Measurements from ENCODE around the gene ABR. TPM values are rescaled to one million over a fixed set of nuclear protein-coding genes. Genes with fewer than 3 reads are reported as not detected.
"Not testable (repeated sequence)": the region's sequence is repeated elsewhere in the genome, so short reads cannot be mapped to it uniquely, and the experiment has no call there.

ABR gene
- polyA plus RNA-seq, 12 donors, result 26.7 to 67.1 (median 33.2) TPM; not detected in 1

DNA sequence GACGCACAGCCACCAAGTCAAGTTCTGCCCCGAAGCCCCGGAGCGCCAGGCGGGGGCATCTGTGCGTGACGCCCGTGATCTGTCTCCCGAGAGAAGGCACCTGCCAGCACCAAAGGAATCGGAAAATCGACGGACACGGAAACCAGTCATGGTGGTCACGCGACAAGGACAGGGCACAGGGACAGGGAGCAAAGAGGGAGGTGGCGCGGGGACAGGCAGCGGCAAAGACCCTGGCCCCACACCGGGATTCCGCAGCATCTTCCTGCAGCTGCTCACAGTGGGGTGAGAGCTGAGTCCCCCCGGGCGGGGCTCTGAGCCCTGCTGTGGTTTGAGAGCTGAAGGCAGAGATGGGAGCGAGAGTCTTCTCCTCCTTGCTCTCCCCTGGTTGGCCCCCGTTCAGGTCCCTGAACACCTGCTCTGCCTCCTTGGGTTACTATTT lies 56.4 kb downstream of the ABR start:
- DNase-seq, result no peak

DNA sequence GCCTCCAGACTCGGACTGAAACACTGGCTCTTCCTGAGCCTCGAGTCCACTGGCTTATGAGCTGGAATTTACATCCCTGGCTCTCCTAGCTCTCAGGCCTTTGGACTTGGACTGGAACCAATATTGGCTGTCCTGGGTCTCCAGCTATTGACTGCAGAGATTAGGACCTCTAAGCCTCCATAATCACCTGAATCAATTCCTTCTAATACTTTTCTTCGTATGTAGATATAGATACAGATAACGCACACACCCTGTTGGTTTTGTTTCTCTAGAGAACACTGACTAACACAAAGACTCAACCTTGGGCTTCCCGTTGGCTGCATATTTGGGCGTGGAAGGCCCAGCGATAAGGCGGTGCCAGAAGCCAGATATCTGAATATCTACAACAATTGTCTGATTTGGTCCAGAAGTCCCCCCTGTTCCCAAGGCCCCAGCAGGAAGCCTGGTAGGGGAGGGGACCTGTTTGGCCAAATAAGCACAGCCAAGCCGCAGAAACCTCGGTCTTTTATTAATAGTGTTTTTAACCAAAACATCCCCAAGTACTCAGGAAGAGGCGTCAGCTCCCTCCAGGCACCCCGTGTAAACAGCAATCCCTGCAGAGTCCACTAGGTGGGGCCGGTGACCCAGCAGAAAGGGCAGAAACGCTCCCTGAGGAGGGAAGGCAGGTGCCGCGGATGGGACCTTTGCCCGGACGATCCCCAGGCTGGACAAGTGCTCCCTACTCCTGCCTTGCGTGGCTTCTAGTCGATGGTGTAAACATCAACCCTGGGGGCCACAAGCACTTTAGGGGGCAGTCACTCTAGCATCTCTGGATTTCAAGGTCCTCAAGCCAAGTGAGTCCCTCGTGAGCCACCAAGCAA lies 57.0 kb downstream of the ABR start:
- peak; percentile 78 for DNase-seq

DNA sequence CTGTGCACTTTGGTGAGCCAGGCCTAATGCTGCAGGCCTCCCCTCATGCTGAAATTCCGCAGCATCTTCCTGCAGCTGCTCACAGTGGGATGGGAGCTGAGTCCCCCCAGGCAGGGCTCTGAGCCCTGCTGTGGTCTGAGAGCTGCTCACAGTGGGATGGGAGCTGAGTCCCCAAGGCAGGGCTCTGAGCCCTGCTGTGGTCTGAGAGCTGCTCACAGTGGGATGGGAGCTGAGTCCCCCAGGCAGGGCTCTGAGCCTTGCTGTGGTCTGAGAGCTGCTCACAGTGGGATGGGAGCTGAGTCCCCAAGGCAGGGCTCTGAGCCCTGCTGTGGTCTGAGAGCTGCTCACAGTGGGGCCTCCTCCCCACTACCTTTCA lies 58.4 kb downstream of the ABR start:
- DNase-seq, result not testable (repeated sequence)

DNA sequence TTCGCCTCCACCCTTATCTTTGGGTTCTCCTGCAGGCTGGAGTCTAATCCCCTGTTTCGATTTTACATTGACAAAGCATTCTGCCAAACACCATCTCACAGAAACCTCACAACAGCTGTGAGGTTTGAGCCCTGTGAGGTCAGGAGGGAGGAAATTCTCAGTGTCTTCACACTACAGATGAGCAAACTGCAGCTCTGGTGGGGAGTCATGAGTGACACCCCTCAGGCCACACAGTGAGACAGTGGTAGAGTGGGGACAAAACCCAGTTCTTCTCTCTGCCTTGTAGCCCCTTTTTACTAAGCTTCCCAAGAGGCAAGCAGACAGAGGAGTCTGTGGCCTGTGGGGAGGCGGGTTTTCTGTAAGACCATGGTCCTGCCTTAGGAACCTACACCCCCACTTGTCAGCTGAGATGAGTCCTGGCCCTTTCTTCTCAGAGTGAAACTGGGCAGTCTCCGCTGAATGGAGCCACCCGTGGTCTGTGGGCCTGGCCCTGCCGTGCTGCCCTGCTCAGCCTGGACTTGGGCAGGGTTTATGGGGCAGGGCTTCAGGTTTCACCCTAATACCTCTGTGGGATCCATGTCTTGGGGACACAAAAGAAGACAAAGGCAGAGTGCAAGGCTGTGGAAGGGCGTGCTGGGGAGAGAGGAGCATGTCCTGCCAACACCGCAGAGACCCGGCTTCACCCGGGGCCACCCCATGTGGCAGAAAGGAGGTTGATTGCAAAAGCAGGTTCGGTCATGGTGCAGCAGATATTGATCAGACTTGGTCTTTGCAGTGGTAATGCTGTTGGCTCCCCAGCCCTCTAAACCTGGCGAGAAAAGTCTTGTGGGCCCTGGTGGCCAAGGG lies 59.0 kb downstream of the ABR start:
- no peak for DNase-seq

DNA sequence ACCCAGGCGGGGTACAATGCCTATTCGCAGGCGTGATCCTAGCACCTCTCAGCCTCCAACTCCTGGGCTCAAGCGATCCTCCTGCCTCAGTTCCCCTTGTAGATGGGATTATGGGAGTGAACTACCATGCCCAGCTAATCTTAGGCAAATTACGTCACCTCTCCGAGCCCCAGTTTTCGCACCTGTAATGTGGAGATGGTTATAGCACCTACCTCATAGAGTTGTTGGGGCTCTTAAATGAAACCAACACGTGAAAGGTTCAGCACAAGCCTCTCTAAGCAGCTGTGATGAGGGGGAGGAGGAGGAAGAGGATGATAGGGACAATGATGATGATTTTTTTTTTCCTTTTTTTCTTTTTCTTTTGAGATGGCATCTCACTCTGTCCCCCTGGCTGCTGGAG lies 59.9 kb downstream of the ABR start:
- no peak for DNase-seq

DNA sequence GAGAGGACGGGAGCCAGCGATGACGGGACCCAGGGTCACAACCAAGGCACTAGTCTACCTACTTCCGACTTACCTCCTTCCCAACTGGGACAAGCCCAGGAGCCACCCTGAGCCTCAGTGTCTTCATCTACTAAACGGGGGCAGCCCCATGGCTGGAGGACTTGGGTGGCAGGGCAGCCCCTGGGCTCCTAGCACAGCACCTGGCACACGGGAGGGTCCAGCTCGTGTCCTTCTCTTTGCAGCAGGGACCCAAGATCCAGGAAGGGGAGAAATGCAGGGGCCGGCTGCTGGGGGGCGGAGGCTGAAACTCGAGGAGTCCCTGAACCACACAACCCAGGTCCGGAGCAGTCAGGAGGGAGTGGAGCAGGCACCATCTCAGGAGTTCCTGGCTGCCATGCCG lies 63.2 kb downstream of the ABR start:
- no peak for DNase-seq

DNA sequence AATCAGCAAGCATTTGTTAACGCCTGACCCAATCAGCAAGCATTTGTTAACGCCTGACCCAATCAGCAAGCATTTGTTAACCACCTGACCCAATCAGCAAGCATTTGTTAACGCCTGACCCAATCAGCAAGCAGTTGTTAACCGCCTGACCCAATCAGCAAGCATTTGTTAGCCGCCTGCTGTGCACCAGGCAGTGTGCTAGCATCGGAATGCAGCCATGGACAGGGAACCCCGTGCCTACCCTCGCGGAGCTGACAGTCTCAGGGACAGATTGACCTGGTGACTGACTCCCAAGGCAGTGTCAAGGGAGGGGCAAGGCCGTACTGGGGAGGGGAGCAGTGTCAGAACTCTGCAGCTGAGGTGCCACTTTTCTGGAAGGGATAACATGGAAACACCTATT lies 66.9 kb downstream of the ABR start:
- DNase-seq, result no peak

DNA sequence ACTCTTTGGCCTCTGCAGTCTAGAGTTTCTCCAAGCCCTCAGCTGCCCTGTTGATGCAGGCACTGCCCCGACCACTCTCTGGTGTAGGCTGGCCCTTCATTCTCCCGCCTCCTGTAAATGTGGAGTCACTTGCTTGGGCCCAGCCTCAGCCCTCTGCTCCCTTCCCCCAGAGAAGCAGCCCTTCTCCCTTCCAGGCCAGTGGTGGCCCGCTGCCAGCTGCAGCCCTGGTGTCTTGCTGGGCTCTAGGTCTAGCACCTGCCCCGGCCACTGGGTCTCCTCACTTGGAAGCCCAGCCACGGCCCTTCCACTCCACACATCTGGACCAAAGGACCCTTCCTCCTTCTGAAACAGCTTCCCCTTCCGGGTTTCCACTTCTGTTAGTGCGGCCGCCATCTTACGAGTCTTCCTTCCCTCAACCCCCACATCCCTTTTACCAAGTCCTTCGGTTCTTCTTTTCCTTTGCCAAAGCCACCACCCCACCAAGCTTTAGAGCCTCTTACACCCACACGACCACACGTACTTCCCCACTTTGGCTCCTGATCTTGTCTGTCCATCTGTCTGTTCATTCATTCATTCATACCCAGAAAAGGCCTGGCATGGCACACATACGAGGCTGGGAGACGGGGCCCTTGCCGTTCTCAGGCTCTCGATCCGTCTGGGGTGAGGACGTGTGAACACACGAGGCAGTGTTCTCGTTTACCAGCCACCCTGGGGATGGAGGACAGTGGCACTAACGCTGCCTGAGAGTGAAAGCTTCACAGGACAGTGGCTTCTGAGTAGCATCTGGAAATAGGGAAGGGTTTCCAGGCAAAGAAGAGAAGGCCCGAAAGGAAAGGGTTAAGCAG lies 68.0 kb downstream of the ABR start:
- no peak for DNase-seq

DNA sequence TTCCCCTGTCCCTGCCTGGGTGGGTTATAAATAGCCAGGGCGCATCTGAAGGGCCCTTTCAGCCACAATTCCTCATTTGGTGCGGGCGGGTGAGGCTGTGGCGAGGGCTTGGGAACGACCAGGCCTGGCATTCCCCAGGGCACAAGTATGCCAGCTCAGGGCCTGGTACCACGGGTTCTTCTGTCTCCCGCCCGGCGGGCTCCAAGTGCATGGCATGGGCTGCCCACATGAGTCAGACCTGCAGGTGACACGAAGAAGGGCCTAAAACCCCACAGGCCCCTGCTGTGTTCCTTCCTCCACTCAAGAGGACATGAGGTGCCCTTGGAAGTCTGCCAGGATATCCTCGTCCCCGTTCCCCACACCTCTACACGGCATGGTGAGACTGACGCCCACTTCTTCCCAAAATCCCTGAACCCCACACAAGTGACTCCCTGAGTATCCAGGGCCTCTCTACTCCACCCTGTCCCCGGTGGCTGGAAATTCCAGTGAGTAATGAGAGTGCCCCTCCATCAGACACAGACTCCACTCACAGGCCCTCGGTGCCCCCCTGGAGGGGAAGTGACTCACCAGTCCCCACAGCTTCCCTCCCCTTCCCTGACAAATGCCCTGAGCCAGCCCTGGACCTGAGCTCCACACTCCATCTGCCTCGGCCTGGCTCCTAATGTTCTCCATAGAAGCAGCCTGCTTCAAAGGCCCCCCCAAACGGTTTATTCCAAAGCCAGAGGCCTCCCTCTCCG lies 68.8 kb downstream of the ABR start:
- DNase-seq, result no peak

DNA sequence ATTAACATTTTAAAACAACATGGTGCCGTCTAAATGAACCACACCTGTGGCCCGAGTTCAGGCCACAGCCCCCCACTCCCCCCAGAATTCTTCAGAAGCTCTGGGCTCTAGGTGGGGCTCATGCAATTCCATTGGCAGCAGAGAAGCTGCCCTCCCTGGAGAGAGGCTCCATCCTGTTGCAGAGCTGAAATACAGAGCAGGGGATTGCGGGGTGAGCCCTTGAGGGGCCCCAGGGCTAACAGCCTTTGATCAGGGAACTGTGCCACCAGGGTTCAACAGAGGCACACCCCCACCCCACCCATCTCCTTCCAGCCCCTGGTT lies 69.3 kb downstream of the ABR start:
- DNase-seq, result no peak

DNA sequence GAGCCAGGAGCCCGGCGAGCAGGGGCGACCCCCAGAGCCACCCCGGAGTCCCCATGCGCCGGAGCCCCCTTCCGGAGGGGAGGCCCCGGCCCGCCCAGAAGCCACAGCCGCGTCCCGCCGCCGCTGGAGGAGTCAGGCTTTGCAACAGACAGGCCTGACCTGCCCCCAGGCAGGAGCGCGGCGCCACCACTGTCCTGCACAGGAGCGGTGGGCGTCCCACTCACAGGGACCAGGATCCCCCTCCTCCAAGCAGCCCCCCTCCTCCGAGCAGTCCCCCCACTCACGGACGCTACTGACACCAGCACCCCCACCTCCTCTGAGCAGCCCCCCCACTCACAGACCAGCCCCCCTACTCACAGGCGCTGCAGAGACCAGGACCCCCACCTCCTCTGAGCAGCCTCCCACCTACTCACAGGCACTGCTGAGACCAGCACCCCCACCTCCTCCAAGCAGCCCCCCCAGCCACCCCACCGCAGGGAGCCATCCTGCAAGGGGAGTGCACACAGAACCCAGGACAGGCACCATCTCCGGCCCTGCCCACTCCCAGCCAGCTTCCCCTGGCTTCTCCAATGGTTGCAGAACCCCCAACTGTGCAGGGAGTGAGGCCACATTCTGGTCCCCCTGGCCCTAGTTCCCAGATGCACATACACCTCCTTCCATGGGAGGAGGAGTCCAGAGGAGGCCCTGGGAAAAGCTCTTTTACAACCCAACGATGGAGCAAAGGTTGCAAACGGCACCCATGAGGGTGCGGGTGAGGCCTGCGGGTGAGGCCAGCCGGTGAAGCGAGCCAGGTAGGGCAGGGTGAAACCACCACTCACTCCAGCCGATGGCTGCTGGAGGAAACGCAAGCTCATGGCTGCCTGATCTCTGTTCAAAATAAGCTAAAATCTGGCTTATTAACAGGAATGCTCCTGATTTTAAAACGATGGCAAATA lies 69.9 kb downstream of the ABR start:
- DNase-seq, result no peak

DNA sequence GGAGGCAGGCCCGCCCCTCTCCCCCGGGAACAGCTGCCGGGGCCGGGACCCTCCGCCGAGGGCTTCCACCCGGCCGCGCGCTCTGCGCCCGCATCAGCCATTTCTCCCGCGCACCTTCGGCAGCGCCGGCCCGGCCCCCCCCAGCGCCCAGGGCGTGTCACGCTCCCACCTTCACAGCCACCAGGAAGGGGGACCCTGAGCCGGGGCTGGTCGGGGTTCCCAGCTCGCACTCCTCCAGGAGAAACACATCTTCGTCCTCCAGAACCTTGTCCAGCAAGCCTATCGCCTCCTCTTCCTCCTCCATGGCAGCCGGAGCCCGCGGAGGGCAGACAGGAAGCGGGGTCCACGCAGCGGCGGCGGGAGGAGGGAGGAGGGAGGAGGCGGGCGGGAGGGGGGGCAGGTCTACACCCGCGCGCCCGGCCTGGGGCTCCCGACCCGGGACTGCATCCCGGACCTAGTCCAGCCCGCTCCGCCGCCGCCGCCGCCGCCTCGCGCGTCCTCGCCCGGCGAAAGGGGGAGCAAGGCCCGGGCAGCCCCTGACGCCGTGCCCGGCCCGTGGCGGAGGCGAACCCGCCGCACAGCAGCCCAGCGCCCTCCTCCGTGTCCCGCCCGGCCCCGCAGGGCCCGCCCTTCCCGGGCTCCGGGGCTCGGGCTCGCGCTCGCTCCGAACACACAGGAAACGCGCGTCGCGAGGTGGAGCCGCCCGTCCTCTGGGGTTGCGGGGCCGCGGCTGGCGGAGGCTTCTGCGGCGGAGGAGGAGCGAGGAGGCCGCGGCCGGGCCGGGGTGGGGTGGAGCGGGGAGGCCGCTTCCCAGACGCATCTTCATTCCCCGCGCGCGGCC lies 70.8 kb downstream of the ABR start:
- DNase-seq, result peak; percentile 63

DNA sequence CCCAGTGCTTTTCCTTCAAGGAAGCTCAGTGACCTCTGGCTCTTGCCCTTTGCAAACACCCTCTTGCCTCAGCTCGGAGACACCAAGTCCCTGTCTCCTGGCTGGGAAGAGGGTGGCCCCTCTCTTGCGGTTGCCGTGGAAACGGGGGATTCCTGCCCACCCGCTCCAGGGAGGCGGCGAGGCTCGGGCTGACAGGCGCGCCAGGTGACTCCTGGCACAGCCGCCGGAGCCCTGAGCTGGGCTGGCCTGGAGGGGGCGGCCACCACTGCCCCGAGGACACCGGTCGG lies 71.4 kb downstream of the ABR start:
- DNase-seq, result no peak

DNA sequence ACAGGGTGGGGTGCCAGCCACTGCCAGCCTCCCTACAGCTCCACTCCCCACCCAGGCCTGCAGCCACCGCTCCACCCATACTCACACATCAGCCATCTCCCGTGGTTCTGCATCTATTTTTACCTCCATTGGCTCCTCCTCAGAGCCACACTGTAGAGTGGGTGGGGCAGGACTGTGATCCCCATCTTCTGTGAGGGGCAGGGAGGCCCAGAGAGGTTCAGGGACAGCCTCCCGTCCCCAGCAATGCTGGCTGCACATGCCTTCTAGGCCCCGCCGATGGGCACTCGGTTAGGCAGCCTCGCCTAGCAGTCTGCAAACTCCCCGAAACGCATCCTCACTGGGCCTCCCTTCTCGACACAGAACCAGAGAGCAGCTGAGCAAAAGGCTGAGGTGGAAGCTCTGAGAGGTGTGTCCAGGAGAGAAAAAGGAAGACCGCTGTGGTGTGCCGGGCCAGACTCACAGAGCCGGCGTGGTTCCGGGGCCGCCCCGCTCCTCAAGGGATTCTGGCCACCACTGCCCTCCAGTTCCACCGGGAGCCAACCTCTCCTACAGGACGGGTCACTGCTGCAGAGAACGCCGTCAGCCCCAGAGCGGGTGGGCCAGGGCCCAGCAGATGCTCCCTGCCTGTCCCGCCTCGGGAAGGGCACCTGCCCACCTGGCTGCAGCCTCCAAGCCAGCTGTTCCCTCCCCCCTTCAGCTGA lies 71.9 kb downstream of the ABR start:
- no peak for DNase-seq

DNA sequence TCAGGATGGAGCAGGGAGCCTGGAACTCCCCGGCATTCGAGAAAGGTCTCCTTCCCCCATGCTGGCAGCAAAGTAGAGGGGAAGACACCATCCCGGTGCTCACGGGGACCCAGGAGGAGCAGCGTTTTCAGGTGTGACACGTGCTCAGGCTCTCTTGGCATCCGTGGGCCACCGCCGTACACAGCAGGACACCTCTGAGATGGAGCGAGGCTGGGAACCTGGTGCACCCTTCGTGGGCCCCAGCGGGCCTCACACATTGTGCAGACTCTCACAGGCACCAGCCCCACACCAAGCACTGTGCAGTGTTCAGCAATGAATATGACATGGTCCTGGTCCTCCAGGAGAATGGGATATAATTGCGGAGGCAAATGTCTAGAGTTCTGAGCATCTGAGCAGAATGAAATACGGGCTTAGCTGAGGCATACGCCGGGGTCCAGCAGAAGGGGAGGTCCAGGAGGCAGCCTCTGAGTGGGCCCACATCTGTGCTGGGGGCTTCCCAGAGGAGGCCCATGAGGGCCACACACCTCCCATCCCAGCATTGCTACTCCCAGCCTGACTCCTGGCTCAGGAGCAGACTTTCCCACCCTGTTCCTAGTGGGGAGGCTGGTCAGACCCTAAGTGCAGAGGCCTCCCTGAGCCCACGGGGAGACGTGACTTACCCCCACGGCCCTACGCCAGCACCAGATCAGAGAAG lies 72.6 kb downstream of the ABR start:
- no peak for DNase-seq

DNA sequence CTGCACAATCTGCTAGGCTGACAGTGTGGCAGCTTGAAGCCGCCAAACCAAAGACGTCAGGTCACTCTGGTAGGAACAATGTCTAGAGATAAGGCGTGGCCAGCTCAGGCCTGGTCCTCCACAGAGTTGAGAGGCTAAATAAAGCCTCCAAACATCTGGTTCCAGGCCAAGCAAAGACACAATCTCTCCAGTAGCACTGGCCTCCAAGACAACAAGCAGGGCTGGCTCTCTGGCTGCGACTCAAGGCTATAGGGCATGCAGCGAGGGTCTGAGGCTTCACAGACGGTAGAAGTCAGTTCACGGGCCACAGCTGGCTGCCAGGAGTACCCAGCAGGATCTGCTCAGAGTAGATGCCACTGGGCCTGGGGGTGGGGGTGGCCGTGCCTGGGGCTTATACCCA lies 75.6 kb downstream of the ABR start:
- no peak for DNase-seq

DNA sequence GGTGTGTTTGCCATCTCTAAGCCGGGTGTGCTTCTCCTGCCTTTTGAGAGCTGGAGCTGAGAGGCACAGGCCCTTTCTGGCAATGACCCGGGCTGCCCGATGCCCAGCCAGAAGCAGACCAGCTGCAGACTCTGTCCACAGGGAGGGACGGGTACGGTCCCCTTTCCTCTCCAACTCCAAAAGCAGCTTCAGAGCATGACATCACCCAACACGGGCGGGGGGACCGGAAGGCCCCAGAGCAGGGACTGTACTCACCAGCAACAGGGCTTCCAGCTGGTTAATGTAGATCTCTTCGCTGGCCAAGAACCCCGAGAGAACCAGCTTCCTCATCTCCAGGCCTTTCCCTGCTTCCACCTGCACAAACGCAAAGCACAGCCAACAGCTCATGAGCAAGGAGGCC lies 79.4 kb downstream of the ABR start:
- DNase-seq, result no peak

DNA sequence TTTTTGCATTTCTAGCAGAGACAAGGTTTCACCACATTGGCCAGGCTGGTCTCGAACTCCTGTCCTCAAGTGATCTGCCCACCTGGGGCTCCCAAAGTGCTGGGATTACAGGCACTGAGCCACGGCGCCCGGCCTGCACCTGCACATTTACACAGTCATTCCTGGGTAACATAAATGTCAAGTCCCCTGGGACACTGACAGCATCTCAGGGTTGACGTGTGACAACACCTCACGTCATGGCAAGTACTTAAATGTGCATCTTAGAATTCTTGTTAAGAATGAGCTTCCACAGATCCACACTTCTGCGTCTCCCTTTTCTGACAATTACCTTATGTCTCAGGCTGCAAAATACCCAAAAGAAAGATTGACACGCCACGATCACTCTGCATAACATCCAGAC lies 80.5 kb downstream of the ABR start:
- DNase-seq, result no peak

All from muscle of arm (tissue), 12 donors.